ENCODE measurements around the gene OR6C3.
"Not testable (repeated sequence)": the region's sequence is repeated elsewhere in the genome, so short reads cannot be mapped to it uniquely, and the experiment has no call there.

Gene OR6C3

GRCh38 chr12:55330446-55330845, at the start of gene OR6C3:
Gene OR6C3, plus strand, starts transcription at chr12:55330746. Its CDS starts 955 bp downstream, at chr12:55331701.
- no peak for DNase-seq

DNA sequence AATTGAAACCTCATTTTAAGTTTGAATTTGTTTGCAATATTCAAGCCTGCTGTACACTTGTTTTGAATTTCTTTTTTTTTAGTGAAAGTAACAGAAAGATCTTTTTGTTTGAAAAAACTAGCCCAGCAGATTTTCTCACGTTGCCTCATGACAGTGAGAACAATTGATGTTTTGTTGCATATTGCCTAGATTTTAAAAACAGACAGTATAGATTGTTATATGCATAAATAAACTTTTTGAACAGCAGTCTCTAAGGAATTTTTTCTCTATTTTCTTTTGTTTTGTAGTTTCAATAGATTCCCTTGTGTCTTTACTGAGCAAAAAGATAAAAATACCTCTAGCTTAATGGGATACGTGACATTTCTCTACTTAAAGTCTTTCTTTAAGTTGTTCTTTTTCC, 49.6 kb upstream of the OR6C3 start:
- no peak for DNase-seq

DNA sequence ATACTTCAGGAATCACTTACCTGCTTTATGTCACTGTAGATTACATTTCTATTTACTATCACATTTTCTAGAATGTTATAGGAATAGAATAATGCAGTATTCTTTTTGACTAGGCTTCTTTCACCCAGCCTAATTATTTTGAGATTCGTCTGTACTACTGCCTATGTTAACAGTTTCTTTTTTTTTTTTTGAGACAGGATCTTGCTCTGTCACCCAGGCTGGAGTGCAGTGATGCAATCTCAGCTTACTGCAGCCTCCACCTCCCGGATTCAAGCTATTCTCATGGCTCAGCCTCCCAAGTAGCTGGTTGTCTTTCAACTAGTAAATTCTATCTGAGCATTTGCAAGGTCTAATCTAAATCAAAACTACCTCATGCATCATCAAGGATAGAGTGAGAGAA, 40.5 kb upstream of the OR6C3 start:
- DNase-seq = no peak

GRCh38 chr12:55296469-55296868, 34.1 kb upstream of the OR6C3 start, which contains the start of gene OR6C6:
Gene OR6C6, minus strand, starts transcription at chr12:55296569. Its CDS starts 1,337 bp downstream, at chr12:55295232.
- DNase-seq = no peak

DNA sequence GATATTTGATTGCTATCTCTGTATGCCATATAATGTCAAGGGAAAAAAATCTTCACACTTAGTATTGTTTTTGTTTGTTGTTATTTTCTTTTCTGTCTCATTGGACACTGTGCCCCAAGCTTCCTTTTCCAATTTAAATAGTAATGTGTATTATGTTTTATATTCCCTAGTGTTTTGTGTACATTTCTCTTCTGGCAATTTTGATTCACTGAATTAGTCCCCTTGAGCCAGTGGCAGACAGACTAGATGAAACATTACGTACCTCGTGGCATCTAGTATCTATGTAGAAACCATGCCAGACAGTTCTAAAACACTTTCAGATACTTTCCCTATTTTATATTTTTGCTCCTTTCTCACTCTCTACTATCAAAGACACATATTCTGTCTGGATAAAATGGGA, 16.5 kb upstream of the OR6C3 start, which contains the start of gene OR6C1:
OR6C1 (plus strand) TSS at position 301 of the 400 bp plus-strand sequence. CDS start 6,257 bp downstream, outside the sequence.
- no peak for DNase-seq

DNA sequence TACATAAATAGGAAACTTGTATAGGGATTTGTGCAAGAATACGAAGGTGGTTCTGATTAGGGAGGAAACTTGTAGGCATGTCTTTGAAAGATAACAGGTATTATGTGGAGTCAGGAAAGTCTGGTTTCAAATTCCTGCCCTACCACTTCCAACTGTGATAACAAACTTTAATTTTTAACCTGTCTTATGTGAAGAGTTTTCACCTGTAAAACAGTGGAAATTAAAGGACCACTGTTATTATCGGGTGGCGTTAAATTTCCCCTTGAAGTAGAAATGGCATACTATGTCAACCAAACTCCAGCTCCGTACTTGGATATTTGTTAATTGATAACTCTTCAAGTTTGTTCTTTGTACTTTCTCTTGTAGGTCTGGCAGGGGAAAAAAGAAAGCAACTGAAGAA, 10.3 kb upstream of the OR6C3 start:
- DNase-seq = no peak

DNA sequence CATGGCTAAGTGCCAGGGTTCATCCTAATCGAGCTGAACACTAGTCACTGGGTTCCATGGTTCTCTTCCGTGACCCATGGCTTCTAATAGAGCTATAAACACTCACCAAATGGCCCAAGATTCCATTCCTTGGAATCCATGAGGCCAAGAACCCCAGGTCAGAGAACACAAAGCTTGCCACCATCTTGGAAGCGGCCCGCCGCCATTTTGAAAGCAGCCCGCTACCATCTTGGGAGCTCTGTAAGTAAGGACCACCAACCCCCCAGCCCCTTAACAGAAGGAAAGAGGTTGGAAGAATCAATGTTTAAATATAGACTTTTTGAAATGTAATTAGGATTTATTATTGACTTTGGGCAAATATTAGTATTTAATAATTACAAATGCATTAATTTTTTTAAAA, 4.7 kb upstream of the OR6C3 start:
- not testable (repeated sequence) for DNase-seq

- DNase-seq = no peak
Measured at GRCh38 chr12:55336002-55336401, 5.5 kb downstream of the OR6C3 start.

GRCh38 chr12:55355338-55355737, 24.8 kb downstream of the OR6C3 start:
- not testable (repeated sequence) for DNase-seq

DNA sequence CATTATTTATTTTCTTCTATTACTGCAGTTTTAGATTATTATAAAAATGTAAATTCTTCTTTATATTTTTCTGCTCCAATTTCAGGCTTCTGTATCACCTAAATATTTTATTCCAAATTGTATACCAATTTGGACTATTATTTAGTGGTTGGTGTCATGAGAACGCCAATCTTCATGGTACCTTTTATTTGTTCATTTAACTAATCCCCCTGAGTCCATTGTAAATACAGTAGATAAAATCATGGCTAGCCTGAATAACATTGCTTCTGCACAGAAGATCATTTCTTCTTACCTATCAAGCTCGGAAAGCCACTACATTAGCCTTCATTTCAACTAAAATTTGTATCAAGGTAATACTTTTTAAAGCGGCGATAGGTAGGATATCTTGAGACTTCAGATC, 32.1 kb downstream of the OR6C3 start, which contains the start of gene OR6C75:
OR6C75 (plus strand) TSS at position 301 of the 400 bp plus-strand sequence. CDS start 2,136 bp downstream, outside the sequence.
- no peak for DNase-seq

GRCh38 chr12:55365086-55365485, 34.5 kb downstream of the OR6C3 start:
- DNase-seq = no peak

GRCh38 chr12:55372521-55372920, 42.0 kb downstream of the OR6C3 start:
- no peak for DNase-seq
